Measurements from ENCODE around the gene PDE6B. TPM values are rescaled to one million over a fixed set of nuclear protein-coding genes. Genes with fewer than 3 reads are reported as not detected.
"Not testable (repeated sequence)": the region's sequence is repeated elsewhere in the genome, so short reads cannot be mapped to it uniquely, and the experiment has no call there.

Gene PDE6B
- total RNA-seq, 1 experiment from 2014 or later, result not detected

DNA sequence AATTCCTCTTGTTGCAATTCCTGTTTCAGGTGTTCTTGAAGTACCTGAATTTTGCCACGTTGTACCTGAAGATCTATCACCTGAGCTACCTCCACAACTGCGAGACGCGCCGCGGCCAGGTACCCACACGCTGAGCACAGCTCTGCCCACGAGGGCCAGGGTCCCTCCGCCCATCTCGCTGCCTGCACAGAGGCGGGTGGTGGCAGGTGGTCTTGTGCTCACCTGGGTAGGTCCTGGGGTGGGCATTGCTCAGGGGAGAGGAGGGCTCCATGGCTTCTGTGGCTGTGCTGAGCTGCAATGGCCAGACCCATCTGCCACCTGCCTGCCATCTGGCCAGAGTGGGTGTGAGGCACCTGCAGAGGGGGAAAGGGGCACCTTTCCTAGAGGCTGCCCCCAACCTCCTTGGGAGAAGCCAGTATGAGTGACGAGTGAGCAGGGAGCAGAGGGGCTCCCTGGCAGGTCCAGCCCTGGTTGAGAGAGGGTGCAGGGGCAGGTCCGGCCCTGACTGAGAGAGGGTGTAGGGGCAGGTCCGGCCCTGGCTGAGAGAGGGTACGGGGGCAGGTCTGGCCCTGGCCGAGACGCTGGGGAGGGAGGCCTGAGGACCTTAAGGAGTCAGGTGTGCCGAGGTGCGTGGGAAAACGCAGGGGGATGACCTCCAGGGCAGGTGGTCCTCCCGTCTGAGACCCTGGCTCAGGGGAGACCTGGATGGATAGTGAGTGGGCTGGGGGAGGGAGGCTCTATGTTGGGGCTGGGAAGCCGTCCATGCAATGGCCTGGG, 10.7 kb downstream of the PDE6B start:
- DNase-seq (ENCODE audit: low spot score), result no peak

DNA sequence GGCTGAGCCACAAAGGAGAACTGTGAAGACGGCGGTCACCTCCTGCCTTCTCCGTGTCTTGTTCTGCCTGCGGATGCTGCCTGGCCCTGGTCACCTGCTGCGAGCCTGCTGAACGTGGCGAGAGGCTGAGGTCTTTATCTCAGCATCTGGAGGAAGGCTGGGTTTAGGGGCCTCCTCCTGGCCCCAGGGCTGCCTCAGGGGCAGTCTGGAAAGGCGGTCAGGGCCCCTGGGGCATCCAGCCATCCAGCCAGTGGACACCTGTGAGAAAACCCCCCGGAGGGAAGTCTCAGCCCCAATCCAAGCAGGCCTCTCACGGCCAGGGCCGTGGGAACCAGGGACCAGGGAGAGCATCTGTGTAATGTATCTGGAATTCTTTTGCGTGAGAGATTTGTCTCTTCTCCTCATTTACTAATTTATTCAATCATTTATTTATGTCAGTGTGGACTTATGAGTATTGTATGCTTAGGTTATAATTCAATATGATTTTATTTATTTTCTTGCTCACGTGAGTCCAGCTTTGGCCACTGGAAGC, 11.3 kb downstream of the PDE6B start:
- no peak for DNase-seq (ENCODE audit: low spot score)

GRCh38 chr4:637536-638280, 12.3 kb downstream of the PDE6B start:
- DNase-seq (ENCODE audit: low spot score), result no peak

DNA sequence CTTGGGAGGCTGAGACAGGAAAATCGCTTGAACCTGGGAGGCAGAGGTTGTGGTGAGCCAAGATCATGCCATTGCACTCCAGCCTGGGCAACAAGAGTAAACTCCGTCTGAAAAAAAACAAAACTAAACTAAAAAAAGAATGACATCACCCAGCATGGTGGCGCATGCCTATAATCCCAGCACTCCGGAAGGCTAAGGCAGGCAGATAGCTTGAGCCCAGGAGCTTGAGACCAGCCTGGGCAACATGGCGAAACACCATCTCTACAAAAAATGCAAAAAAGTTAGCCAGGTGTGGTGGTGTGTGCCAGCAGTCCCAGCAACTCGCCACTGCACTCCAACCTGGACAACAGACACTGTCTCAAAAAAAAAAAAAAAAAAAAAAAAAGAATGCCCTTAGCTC, 17.0 kb downstream of the PDE6B start:
- DNase-seq (ENCODE audit: low spot score), result not testable (repeated sequence)

DNA sequence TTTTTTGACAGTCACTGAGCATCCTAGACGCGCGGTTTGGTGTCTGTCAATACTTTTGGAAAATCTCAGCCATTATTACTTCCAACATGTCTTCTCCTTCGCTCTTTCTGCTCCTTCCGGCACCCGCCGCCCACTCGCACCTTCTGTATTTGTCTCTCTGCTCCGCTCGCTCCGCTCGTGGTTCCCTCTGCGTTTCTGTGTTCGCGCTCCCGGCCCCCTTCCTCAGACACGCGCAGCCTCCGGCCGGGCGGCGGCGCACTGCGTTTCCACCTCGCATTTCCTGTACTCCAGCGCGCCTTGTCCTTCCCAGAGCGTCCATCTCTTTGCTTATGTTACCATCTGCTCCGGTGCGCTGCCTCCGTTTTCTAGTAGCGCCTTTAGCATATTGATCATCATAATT, 21.1 kb downstream of the PDE6B start:
- DNase-seq (ENCODE audit: low spot score), result no peak

DNA sequence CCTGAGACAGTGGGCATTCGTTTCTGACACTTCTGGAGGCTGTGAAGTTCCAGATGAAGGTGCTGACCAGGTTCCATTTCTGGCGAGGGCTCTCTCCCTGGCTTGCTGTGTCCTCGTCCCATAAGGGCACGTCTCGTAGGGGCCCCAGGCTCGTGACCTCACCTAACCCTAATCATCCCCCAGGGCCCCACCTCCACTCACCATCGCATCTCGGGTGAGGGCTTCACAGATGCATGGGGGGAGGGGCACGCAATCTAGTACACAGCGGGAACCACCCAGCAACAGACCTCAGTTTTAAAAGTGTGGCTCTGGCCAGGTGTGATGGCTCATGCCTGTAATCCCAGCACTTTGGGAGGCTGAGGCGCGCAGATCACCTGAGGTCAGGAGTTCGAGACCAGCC, 22.1 kb downstream of the PDE6B start:
- no peak for DNase-seq (ENCODE audit: low spot score)

- no peak for DNase-seq (ENCODE audit: low spot score)
These were observed 23.4 kb downstream of the PDE6B start for GRCh38 chr4:648579-649292.

GRCh38 chr4:649293-649625, 23.9 kb downstream of the PDE6B start:
- no peak for DNase-seq (ENCODE audit: low spot score)

DNA sequence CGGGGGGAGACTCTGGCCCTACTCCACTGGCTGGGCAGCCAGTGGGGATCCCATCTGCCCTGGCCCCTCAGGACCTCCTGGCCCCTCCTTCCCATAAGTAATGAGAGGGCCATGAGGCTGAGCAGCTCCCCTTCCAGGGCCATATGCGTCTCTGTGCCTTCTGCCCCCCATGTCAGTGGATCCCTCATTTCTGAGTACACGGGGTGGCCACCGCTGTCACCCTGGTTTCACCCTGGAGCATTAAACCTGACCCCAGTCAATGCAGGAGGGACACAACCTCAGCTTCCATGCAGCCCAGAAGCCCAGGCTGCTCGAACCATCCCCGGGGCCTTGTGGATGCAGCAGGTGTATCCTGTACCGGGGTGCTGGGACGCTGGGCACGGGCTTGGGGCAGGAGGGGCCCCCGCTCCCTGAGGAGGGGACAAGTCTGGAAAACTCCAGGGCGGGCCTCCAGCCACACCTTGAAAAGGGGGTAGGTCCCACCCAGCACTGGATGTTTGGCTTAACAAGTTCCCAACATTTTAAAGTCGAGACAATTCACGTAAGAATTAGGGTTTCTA, 24.5 kb downstream of the PDE6B start:
- no peak for DNase-seq (ENCODE audit: low spot score)

GRCh38 chr4:650461-650860, 25.1 kb downstream of the PDE6B start:
- no peak for DNase-seq (ENCODE audit: low spot score)

DNA sequence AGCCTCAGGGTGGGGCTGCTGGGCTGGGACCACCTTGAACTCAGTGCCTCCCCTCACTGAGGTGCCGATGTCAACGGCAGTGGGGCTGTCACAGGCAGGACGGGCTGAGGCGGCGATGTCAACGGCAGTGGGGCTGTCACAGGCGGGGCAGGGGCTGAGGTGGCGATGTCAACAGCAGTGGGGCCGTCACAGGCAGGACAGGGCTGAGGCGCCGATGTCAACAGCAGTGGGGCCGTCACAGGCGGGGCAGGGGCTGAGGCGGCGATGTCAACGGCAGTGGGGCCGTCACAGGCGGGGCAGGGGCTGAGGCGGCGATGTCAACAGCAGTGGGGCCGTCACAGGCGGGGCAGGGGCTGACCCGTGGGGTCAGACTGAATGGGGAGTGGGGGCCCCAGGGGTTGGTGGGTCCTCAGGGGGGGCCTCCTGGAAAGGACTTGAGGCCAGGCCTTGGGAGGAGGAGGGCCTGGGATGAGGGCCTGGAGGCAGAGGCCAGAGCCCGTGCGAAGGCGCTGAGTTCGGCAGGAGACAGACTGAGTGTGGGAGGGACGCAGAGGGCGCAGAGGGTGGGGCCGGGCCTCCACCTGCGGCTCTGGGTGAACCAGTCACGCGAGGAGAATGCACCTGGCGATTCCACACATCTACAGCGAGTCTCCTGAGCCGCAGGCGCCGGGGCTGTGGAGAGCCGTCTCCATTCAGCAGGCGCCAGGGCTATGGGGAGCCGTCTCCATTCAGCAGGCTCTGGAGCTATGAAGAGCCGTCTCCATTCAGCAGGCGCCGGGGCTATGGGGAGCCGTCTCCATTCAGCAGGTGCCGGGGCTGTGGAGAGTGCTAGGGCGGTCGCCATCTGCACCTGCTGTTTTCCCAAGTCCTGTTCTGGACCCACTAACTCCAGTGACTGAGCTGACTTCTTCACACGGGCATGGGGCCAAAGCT, 25.8 kb downstream of the PDE6B start:
- DNase-seq (ENCODE audit: low spot score), result no peak

DNA sequence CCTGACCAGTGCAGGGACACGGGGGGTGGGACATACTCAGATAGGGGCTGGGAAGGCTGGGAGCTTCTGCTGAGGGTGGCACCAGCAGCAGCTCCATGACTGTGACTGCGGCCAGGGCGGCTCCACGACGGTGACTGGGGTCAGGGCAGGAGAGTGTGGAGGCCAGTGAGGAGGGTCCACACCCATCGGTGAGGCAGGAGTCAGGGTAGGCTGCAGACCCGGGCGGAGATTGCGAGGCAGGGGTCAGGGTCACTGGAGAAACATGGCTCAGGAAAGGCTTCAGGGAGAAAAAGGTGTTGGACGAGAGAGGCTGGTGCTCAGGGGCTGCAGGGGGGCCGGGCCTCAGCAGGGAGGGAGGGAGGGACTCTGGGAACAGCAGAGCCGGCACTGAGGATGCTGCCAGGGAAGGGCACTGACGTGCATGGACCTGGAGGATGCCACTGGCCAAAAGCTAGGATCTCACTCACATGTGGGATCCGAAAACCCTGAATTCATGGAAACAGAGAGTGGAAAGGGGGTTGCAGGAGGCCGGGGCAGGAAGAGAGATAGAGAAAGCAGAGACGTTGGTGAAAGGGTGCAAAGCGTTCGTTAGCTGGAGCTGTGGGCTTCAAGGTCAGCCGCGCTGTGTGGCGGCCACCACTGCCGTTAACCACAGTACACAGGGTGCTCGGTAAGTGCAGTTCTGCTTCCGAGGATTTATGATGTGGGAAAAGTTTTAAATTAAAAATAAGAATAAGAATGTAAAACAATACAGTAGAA, 26.7 kb downstream of the PDE6B start:
- DNase-seq (ENCODE audit: low spot score), result no peak

- DNase-seq (ENCODE audit: low spot score), result no peak
These were observed 27.9 kb downstream of the PDE6B start for GRCh38 chr4:653080-653821.

DNA sequence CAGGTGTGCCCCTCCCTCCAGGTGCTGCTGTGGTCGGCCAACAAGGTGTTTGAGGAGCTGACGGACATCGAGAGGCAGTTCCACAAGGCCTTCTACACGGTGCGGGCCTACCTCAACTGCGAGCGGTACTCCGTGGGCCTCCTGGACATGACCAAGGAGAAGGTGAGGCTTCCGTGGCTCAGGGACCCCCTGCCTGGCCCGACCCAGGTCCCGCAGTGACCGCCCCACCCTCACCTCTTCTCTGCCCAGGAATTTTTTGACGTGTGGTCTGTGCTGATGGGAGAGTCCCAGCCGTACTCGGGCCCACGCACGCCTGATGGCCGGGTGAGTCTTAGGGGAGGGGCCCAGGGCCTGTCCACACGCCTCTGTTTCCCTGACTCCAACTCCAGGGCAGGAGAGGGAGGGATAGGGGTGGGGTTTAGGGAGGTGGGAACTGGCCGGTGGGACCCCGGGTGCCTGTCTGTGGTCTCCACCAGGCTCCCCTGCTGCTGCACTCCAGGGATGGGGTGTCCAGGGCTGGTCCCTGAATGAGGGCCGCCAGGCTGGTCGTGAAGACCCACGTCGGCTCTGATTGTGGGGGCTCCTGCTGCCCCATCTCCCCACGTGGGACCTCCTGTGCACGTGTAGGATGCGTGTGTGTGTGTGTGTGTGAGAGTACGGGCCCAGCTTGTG, 28.6 kb downstream of the PDE6B start:
- no peak for DNase-seq (ENCODE audit: low spot score)

DNA sequence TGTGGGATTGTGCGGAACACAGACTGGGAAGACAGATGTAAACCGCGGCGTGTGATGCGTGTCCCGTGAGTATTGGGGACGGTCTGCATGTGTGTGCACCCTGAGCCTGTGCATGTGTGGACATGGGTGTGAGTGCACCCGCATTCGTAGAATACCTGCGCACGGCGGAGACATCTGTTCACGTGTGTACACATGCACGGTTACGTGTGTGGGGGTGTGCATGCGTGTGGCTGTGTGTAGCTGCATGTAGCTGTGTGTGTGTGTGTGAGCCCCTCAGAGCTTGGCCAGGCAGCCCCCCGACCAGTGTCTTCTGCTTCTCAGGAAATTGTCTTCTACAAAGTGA, 29.1 kb downstream of the PDE6B start:
- DNase-seq (ENCODE audit: low spot score), result no peak

DNA sequence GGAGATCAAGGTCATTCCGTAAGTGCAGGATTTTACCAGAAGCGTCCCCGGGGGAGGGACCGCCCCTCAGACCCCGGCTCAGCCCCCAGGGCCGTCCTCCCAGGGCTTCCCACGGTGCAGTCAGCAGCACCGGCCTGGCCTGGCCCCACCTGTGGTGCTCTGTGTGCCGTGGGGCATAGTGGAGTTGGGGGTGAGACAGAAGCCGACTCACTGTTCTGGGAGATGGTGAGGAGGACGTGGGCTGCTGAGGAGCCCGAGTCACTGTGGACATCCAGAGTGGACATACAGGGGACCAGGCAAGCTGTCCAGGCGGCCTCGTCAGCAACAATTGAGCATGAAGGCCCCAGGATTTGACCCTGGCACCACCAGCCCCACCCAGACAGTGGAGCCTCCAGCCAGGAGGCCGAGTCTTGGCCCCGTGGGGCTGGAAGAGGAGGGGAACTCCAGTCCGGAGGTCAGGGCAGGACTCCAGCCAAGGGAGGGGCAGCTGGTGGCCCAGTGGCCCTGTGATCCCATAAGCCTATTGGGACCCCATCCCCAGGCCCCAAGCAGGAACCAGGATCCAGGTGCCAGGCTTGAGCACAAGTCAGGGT, 29.6 kb downstream of the PDE6B start:
- DNase-seq (ENCODE audit: low spot score), result no peak

DNA sequence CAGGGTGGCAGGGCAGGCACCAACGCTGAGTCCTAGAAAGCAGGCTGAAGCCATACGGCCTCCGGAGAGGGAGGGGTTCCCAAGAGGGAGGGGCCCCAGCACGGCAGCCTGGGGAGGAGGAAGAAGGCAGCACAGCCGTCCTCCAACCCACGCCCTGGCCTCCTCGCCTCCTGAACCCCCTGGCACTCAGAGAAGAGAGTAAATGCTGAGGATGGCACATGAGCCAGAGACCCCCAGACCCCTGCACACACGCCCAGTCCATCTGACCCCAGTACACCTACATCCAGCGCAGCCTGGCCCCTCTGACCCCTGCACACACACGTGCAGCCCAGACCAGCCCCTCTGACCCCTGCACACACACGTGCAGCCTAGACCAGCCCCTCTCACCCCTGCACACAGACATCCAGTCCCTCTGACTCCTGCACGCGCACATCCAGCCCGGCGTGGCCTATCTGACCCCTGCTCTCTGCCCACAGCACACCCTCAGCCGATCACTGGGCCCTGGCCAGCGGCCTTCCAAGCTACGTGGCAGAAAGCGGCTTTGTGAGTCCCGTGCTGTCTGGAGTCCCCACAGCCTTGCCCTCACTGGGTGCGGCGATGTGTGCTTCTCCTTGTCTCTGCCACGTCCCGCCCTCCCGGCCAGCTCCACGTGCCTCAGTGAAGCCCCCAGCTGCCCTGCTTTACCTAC, 30.2 kb downstream of the PDE6B start:
- DNase-seq (ENCODE audit: low spot score), result no peak

Data from A172 (cell line).